Measurements from ENCODE around the gene IDH3G.

The IDH3G gene

GRCh38 chrX:153784325-153784967, 9.7 kb downstream of the IDH3G start:
- no peak for DNase-seq

- DNase-seq: no peak
Observed at GRCh38 chrX:153783378-153784013, 10.7 kb downstream of the IDH3G start.

- no peak for DNase-seq
Observed at GRCh38 chrX:153782871-153783270, 11.3 kb downstream of the IDH3G start.

GRCh38 chrX:153782313-153782712, 11.9 kb downstream of the IDH3G start:
- DNase-seq: no peak

GRCh38 chrX:153781428-153782047, 12.6 kb downstream of the IDH3G start:
- DNase-seq: no peak

- no peak for DNase-seq
Observed at GRCh38 chrX:153780678-153781427, 13.3 kb downstream of the IDH3G start, which contains the start of gene SRPK3. Gene SRPK3 (plus strand): TSS chrX:153781041. CDS start chrX:153781087, 46 bp downstream.

GRCh38 chrX:153779891-153780677, 14.1 kb downstream of the IDH3G start:
- no peak for DNase-seq

- DNase-seq: no peak
Observed at GRCh38 chrX:153778684-153779101, 15.5 kb downstream of the IDH3G start.

- no peak for DNase-seq
Observed at GRCh38 chrX:153778181-153778580, 16.0 kb downstream of the IDH3G start.

- DNase-seq: no peak
Observed at GRCh38 chrX:153777261-153778090, 16.7 kb downstream of the IDH3G start.

- no peak for DNase-seq
Observed at GRCh38 chrX:153776611-153777045, 17.5 kb downstream of the IDH3G start.

GRCh38 chrX:153776120-153776599, 18.0 kb downstream of the IDH3G start:
- no peak for DNase-seq

- DNase-seq: no peak
Observed at GRCh38 chrX:153775293-153776119, 18.7 kb downstream of the IDH3G start.

- no peak for DNase-seq
Observed at GRCh38 chrX:153774576-153775292, 19.4 kb downstream of the IDH3G start.

GRCh38 chrX:153773741-153774575, 20.2 kb downstream of the IDH3G start:
- no peak for DNase-seq

GRCh38 chrX:153773218-153773611, 21.0 kb downstream of the IDH3G start:
- no peak for DNase-seq

- DNase-seq: no peak
Observed at GRCh38 chrX:153772316-153773217, 21.6 kb downstream of the IDH3G start.
